ENCODE results near the gene CAMKMT.

DNA sequence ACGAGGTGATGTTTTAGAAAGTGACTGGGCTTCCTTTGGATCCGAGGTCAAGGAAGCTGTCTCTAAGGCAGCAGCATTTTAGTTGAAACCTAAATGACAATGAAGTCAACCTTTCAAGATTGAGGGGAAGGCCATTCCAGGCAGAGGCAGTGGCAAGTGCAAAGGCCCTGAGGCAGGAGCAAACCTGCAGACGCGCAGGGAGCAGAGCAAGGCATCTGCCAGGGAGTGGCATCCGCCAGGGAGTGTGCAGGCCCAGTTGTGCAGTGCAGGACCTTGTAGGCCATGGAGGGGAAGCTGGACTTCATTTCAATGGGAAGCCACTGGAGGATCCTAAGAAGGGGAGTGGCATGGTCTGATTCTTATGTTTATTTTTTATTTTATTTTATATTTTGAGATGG lies 425.1 kb downstream of the CAMKMT start:
- TF ChIP-seq, protein P1, sequence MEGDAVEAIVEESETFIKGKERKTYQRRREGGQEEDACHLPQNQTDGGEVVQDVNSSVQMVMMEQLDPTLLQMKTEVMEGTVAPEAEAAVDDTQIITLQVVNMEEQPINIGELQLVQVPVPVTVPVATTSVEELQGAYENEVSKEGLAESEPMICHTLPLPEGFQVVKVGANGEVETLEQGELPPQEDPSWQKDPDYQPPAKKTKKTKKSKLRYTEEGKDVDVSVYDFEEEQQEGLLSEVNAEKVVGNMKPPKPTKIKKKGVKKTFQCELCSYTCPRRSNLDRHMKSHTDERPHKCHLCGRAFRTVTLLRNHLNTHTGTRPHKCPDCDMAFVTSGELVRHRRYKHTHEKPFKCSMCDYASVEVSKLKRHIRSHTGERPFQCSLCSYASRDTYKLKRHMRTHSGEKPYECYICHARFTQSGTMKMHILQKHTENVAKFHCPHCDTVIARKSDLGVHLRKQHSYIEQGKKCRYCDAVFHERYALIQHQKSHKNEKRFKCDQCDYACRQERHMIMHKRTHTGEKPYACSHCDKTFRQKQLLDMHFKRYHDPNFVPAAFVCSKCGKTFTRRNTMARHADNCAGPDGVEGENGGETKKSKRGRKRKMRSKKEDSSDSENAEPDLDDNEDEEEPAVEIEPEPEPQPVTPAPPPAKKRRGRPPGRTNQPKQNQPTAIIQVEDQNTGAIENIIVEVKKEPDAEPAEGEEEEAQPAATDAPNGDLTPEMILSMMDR (IDR thresholded peaks at IDR 0.05), result no peak
- TF ChIP-seq POLR2A (IDR thresholded peaks at IDR 0.05) (no peak), POLR2AphosphoS5 (IDR thresholded peaks at IDR 0.05) (no peak), EP300 (IDR thresholded peaks at IDR 0.05; ENCODE audit: low read depth) (no peak)

Data from transverse colon (tissue), 4 donors.